A549 (cell line): ENCODE measurements around the gene TTYH2. TPM values are rescaled to one million over a fixed set of nuclear protein-coding genes. Genes with fewer than 3 reads are reported as not detected.

Source experiments
- ATAC-seq, 2 experiments: fragments of 200-7000 bp in 1 of 2; fragments of >200 bp in 1 of 2; cut with Nextera tagmentation in 1 of 2; cut with Tn5 transposase in 1 of 2; 3 replicates each; pipeline versions ENCODE4 v1.8.0 to v1.9.1; 2018 to 2020; ENCODE audit warnings: mild to moderate bottlenecking in 1 of 2, moderate library complexity in 1 of 2
- CTCF ChIA-PET: fragments of 300-600 bp; sonication (Branson Sonifier 250); formaldehyde crosslinking; extraction: SDS; loops from one replicate; lab custom pipeline; 2021; ENCODE audit warnings: antibody characterized with exemption, inconsistent platforms; lab: Yijun Ruan, JAX
- POLR2A ChIA-PET: fragments of 350-600 bp; formaldehyde crosslinking; extraction: SDS; loops from one replicate; lab custom pipeline; 2021; ENCODE audit warnings: antibody characterized with exemption, inconsistent platforms; lab: Yijun Ruan, JAX
- DNase-seq, 2 experiments: peaks; one replicate each; pipeline versions ENCODE4 v3.0.0 to v3.0.0-alpha.2; 2011 to 2016; ENCODE audit warnings: low read depth in 1 of 2, low spot score in 1 of 2
- FAIRE-seq: peaks from 2 replicates; lab custom pipeline; 2011; peaks lifted over from hg19 to GRCh38; lab: Jason Lieb, UNC
- H3K27ac ChIP-seq, 2 experiments: fragments of >200 bp; sonication (Bioruptor Twin); formaldehyde crosslinking; 3 replicates each; pipeline ENCODE4 v1.5.1; 2016 to 2017
- H3K4me1 ChIP-seq: fragments of >200 bp; sonication (Bioruptor Twin); formaldehyde crosslinking; 3 replicates; pipeline ENCODE4 v1.6.1; 2016
- H3K4me2 ChIP-seq: fragments of >200 bp; sonication (Bioruptor Twin); formaldehyde crosslinking; 3 replicates; pipeline ENCODE4 v1.6.1; 2016
- H3K4me3 ChIP-seq: fragments of >200 bp; sonication (Bioruptor Twin); formaldehyde crosslinking; 3 replicates; pipeline ENCODE4 v1.5.1; 2016
- H3K9me3 ChIP-seq: fragments of >200 bp; sonication (Bioruptor Twin); formaldehyde crosslinking; 3 replicates; pipeline ENCODE4 v1.6.1; 2016
- ATOH8 ChIP-seq: fragments of 250-450 bp; sonication (Bioruptor Pico); IDR thresholded peaks from 2 replicates; pipeline ENCODE4 v1.5.0; 2020; ENCODE audit warnings: low read depth, mild to moderate bottlenecking, moderate library complexity
- CBX2 ChIP-seq: fragments of 200-600 bp; sonication (generic); IDR thresholded peaks from 2 replicates; pipeline ENCODE4 v1.6.1; 2016; ENCODE audit warnings: low read depth, mild to moderate bottlenecking, borderline replicate concordance
- CHD2 ChIP-seq: fragments of 150-350 bp; IDR thresholded peaks from 2 replicates; pipeline ENCODE4 v1.6.1; 2014; ENCODE audit warnings: low read length; ENCODE audit not compliant: partially characterized antibody
- CHD4 ChIP-seq: fragments of 200-600 bp; sonication (generic); IDR thresholded peaks from 2 replicates; pipeline ENCODE4 v1.6.1; 2016; ENCODE audit warnings: antibody characterized with exemption, mild to moderate bottlenecking, borderline replicate concordance
- E2F6 ChIP-seq: IDR thresholded peaks from 2 replicates; pipeline ENCODE4 v1.6.1; 2012; ENCODE audit warnings: low read depth, borderline replicate concordance
- EP300 ChIP-seq, 2 experiments: fragments of >200 bp; sonication (Bioruptor Twin); formaldehyde crosslinking; IDR thresholded peaks; 2 replicates in 1 of 2; 3 replicates in 1 of 2; pipeline ENCODE4 v1.6.1; 2016 to 2017
- FOSB ChIP-seq: fragments of 250-450 bp; sonication (Bioruptor Pico); IDR thresholded peaks from 2 replicates; pipeline ENCODE4 v1.5.0; 2020; ENCODE audit warnings: mild to moderate bottlenecking, moderate library complexity
- FOSL2 ChIP-seq, 2 experiments: fragments of 450-650 bp in 1 of 2; fragments of >200 bp in 1 of 2; sonication (Bioruptor Twin) in 1 of 2; formaldehyde crosslinking; IDR thresholded peaks; 2 replicates each; pipeline versions ENCODE4 v1.5.0 to v1.6.1; 2016 to 2020; ENCODE audit warnings: mild to moderate bottlenecking in 1 of 2, moderate library complexity in 1 of 2
- FOXS1 ChIP-seq: fragments of 250-450 bp; sonication (Bioruptor Pico); IDR thresholded peaks from 2 replicates; pipeline ENCODE4 v1.5.0; 2020; ENCODE audit warnings: mild to moderate bottlenecking, moderate library complexity
- GATA3 ChIP-seq: IDR thresholded peaks from 2 replicates; pipeline ENCODE4 v1.6.1; 2012; ENCODE audit warnings: borderline replicate concordance
- HDAC2 ChIP-seq: fragments of 200-600 bp; sonication (generic); IDR thresholded peaks from 2 replicates; pipeline ENCODE4 v1.6.1; 2016
- HOXB5 ChIP-seq: fragments of 250-450 bp; sonication (Bioruptor Pico); IDR thresholded peaks from 2 replicates; pipeline ENCODE4 v1.5.0; 2020; ENCODE audit warnings: mild to moderate bottlenecking, moderate library complexity
- JUN ChIP-seq, 2 experiments: fragments of >200 bp; sonication (Bioruptor Twin); formaldehyde crosslinking; IDR thresholded peaks; 2 replicates in 1 of 2; 3 replicates in 1 of 2; pipeline ENCODE4 v1.6.1; 2016 to 2017
- JUNB ChIP-seq: fragments of >200 bp; sonication (Bioruptor Twin); formaldehyde crosslinking; IDR thresholded peaks from 2 replicates; pipeline ENCODE4 v1.6.1; 2016
- NPAS2 ChIP-seq: fragments of 250-450 bp; sonication (Bioruptor Pico); IDR thresholded peaks from 2 replicates; pipeline ENCODE4 v1.8.0; 2022; ENCODE audit warnings: mild to moderate bottlenecking, moderate library complexity, borderline replicate concordance
- NR3C1 ChIP-seq: fragments of >200 bp; sonication (Bioruptor Twin); formaldehyde crosslinking; IDR thresholded peaks from 3 replicates; pipeline ENCODE4 v1.6.1; 2017
- POLR2AphosphoS2 ChIP-seq: conservative IDR thresholded peaks from 2 replicates; pipeline ENCODE4 v1.6.1; 2012; ENCODE audit warnings: low read length, improper control_type of control experiment, inconsistent platforms
- RARB ChIP-seq: fragments of 250-450 bp; sonication (Bioruptor Pico); IDR thresholded peaks from 2 replicates; pipeline ENCODE4 v1.8.0; 2021; ENCODE audit warnings: mild to moderate bottlenecking, moderate library complexity
- RCOR1 ChIP-seq: fragments of 150-350 bp; IDR thresholded peaks from 2 replicates; pipeline ENCODE4 v1.6.1; 2014; ENCODE audit warnings: antibody characterized with exemption, low read length, low read depth
- RNF2 ChIP-seq: fragments of 200-600 bp; sonication (generic); IDR thresholded peaks from 2 replicates; pipeline ENCODE4 v1.6.1; 2016; ENCODE audit warnings: low read depth, mild to moderate bottlenecking, antibody characterized with exemption, moderate library complexity, borderline replicate concordance
- SREBF2 ChIP-seq: fragments of 450-650 bp; IDR thresholded peaks from 2 replicates; pipeline ENCODE4 v1.6.1; 2014; ENCODE audit warnings: mild to moderate bottlenecking, moderate library complexity
- TFCP2L1 ChIP-seq: fragments of 250-450 bp; sonication (Bioruptor Pico); IDR thresholded peaks from 2 replicates; pipeline ENCODE4 v1.5.0; 2021; ENCODE audit warnings: mild to moderate bottlenecking
- TP53 ChIP-seq: fragments of 250-450 bp; sonication (Bioruptor Pico); IDR thresholded peaks from 2 replicates; pipeline ENCODE4 v1.5.0; 2021; ENCODE audit warnings: mild to moderate bottlenecking, moderate library complexity
- USF2 ChIP-seq: fragments of 450-650 bp; IDR thresholded peaks from 2 replicates; pipeline ENCODE4 v1.6.1; 2014; ENCODE audit warnings: antibody characterized with exemption
- ZNF302 ChIP-seq: fragments of 250-450 bp; sonication (Bioruptor Pico); IDR thresholded peaks from 2 replicates; pipeline ENCODE4 v1.9.0; 2021; ENCODE audit warnings: inconsistent platforms, mild to moderate bottlenecking, moderate library complexity
- WGBS: methylation state at CpG from one replicate; pipeline ENCODE4 v1.1.6; 2017; ENCODE audit errors: missing lambda C conversion rate; 5-methylcytosine and 5-hydroxymethylcytosine counted together
- polyA plus RNA-seq, 4 experiments: library from polyadenylated mRNA; depleted of rRNA in 3 of 4; stranded (reverse); fragments of >200 nt; fragmentation: RNase III in 1 of 4; extraction: RNeasy Plus Mini Kit Qiagen cat#74134 plus additional on column Dnase treatment in 1 of 4; gene quantifications; 2 replicates in 3 of 4; 3 replicates in 1 of 4; pipeline ENCODE4 v1.2.3, GENCODE V29; 2011 to 2017
- TF ChIP-seq, protein P1 (sequence below): IDR thresholded peaks from 2 replicates; pipeline ENCODE4 v1.6.1; 2012

TTYH2 gene
- polyA plus RNA-seq, 2 of the 4 experiments (the other 2 are of a cell fraction): 1.4 to 1.7 TPM

DNA sequence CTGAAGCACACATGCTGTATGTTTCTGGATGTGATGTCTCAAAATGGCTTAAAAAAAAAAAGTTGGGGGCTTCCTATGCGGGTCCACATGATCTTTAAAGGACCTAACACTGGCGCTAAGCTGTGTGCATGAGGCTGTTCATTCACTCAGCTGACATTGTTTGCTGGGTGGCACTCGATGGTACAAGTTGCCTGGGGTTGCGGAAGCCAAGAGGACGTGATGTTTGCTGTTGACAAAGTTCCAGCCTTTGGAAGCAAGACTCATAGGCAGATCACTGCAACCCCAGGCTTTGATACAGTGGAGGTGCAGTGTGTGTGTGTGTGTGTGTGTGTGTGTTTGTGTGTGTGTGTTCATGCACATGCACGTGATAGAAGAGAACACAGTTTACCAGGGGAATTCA, 31.2 kb downstream of the TTYH2 start:
- Histone ChIP-seq H3K4me2 (no peak overlapping the region), H3K4me1 (no peaks in the 10 kb centered on the region), H3K27ac (no peak overlapping the region), H3K4me3 (no peak overlapping the region), H3K9me3 (no peaks in the 10 kb centered on the region)
- no peak for TF ChIP-seq HOXB5
- TF ChIP-seq EP300 (IDR thresholded peaks at IDR 0.05): no peak
- no peak for TF ChIP-seq FOSB (CRISPR knock-in tag)
- TF ChIP-seq CBX2: no peak
- TF ChIP-seq GATA3: no peak
- POLR2A ChIA-PET: no interaction called here
- WGBS: 46% methylated on average over 6 of the region's 6 CpGs
- ATAC-seq (no peak), DNase-seq (no peak), FAIRE-seq (no peak)
- CTCF ChIA-PET: interaction anchor here (0.7 to 1.8 kb wide), 7 partner anchors 10 to 1003 kb away, joined by 3 to 7 read pairs (median 3); no protein-coding TSS in a partner anchor

DNA sequence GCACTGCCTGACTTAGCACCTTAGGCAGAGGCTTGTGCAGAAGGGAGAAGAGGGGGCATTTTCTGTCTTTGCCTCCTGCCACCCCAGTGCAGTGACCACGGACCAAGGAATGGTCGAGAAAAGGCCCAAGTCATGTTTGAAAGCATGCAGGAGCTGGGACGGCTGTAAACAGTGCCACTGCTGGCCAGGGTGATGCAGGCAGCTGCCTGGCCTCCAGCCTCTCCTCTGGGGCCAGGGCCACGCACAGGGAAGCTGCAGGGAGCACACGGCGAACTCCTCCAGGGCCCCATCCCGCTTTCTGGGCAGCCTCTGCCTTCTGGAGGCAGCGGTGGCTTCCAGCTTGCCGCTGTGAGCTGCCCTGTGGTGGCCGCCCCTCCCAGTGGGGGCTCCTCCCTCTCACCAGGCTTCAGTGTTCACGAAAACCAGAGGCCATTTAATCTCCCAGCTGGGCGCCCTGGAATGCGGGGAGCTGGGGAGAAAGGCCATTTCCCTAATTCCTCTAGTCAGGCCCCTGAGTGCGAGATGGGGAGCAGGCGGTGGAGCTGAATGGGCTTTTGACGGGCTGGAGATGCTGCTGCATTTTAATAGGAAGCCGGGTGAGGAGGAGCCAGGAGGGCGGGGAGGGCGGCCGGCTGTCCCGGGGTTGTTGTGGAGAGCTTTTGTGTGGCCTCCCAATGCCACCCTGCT, 31.9 kb downstream of the TTYH2 start:
- Histone ChIP-seq H3K4me3 (no peak overlapping the region), H3K27ac (no peak overlapping the region), H3K9me3 (no peaks in the 10 kb centered on the region), H3K4me2 (no peak overlapping the region), H3K4me1 (no peaks in the 10 kb centered on the region)
- POLR2A ChIA-PET: no interaction called here
- TF ChIP-seq FOSL2 (IDR thresholded peaks at IDR 0.05) (no peak), FOSL2 (CRISPR knock-in tag; IDR thresholded peaks at IDR 0.05) (no peak), TFCP2L1 (CRISPR knock-in tag) (no peak), RARB (no peak), POLR2AphosphoS2 (no peak), NR3C1 (no peak), ATOH8 (CRISPR knock-in tag) (no peak), JUNB (no peak), JUN (IDR thresholded peaks at IDR 0.05) (no peak)
- TF ChIP-seq, protein P1, sequence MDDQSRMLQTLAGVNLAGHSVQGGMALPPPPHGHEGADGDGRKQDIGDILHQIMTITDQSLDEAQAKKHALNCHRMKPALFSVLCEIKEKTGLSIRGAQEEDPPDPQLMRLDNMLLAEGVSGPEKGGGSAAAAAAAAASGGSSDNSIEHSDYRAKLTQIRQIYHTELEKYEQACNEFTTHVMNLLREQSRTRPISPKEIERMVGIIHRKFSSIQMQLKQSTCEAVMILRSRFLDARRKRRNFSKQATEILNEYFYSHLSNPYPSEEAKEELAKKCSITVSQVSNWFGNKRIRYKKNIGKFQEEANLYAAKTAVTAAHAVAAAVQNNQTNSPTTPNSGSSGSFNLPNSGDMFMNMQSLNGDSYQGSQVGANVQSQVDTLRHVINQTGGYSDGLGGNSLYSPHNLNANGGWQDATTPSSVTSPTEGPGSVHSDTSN: no peak
- 78% methylated on average over 20 of the region's 21 CpGs for WGBS
- CTCF ChIA-PET: interaction anchor here (0.7 to 1.8 kb wide), 8 partner anchors 9 to 316 kb away, joined by 3 to 7 read pairs (median 3); no protein-coding TSS in a partner anchor
- ATAC-seq (peak; percentile 6 to 39; a peak in 3 of 6 replicates), DNase-seq (no peak), FAIRE-seq (no peak)

GRCh38 chr17:74245871-74246270, 32.5 kb downstream of the TTYH2 start:
- POLR2A ChIA-PET: no interaction called here
- CTCF ChIA-PET: interaction anchor here (1.2 to 1.8 kb wide), 4 partner anchors 9 to 46 kb away, joined by 3 to 7 read pairs (median 4); no protein-coding TSS in a partner anchor
- no peak for DNase-seq
- Histone ChIP-seq H3K4me2 (no peak overlapping the region), H3K4me3 (no peak overlapping the region), H3K27ac (no peak overlapping the region), H3K9me3 (no peaks in the 10 kb centered on the region), H3K4me1 (no peaks in the 10 kb centered on the region)
- TF ChIP-seq RCOR1 (no peak), RNF2 (no peak), JUN (IDR thresholded peaks at IDR 0.05) (no peak), JUNB (no peak), TP53 (CRISPR knock-in tag) (no peak), SREBF2 (no peak), POLR2AphosphoS2 (no peak), CHD2 (no peak), ZNF302 (CRISPR knock-in tag) (no peak), USF2 (no peak), TFCP2L1 (CRISPR knock-in tag) (no peak), CBX2 (no peak), HOXB5 (no peak), FOXS1 (CRISPR knock-in tag) (no peak), CHD4 (no peak), NPAS2 (CRISPR knock-in tag) (no peak), HDAC2 (no peak), FOSB (CRISPR knock-in tag) (no peak), E2F6 (no peak)
- no peak for FAIRE-seq
- 54% methylated on average over 4 of the region's 5 CpGs for WGBS
- ATAC-seq: no peak
